NCI-H1694 (cell line): ENCODE results near the gene KLHDC3.
"Not testable (repeated sequence)": the region's sequence is repeated elsewhere in the genome, so short reads cannot be mapped to it uniquely, and the experiment has no call there.

Experiments used
- DNase-seq: peaks from one replicate; lab custom pipeline; 2025; lab: John Stamatoyannopoulos, UW

Gene KLHDC3

DNA sequence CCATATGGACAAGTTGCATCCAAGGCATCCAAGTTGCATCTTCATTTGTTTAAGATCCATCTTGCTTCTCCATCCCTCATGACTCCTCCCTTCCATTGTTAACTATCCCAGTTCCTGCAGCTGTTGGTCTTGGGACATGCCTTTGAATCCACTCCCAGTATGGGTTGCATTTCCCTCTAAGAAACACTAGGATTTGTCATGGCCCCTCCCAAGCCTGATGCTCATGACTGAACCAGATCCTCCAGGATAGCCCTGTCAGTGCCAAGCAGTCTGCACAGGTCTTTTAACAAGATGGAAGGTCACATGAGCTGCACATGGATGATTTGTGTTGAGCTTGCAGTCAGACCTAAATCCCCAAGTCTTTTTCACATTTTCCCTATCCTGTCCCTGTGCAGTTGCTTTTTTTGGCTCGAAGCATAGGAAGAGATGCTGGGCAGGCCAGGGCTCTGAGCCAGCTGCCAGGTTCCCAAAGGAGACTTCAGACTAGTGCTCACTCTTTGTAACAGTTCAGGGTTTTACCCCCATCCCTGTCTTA is 25.5 kb upstream of the KLHDC3 start:
- DNase-seq, result no peak

DNA sequence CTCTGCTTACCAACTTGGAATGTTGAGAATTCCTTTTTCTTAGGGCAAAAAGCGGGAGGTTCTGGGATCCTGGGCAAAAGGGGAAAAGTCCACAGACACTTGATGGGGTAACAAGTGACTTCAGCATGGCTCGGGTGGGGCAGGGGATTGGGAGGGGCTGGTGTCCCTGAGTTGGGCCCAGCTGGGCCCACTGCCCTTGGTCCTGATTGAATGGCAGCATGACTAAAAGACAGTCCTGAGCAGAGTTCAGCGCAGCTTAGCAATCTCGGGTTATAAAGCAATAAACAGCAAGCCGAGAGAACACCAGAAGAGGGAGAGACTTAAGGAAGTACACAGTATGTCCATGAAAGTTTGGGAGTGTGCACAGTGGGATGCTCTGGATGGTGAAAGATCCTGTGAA is 24.1 kb upstream of the KLHDC3 start:
- DNase-seq, result no peak

- no peak for DNase-seq
Measured at GRCh38 chr6:42993445-42993844, 20.6 kb upstream of the KLHDC3 start.

- no peak for DNase-seq
Measured at GRCh38 chr6:42996513-42996912, 17.5 kb upstream of the KLHDC3 start.

DNA sequence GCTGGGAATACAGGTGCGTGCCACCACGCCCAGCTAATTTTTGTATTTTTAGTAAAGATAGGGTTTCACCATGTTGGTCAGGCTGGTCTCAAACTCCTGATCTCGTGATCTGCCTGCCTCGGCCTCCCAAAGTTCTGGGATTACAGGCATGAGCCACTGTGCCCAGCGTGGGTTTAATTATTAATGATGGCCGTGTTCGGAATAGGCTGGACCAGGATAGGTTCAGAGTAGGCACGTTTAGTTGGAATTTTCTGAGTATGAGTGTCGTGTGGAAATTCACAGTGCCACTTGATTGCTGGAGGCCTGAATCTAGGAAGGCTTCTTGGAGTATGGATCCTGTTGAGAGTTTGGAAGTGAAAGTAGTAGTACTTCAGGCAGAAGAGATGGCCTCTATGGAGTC is 15.8 kb upstream of the KLHDC3 start:
- not testable (repeated sequence) for DNase-seq

GRCh38 chr6:43001843-43002242 is 12.2 kb upstream of the KLHDC3 start:
- DNase-seq, result no peak

GRCh38 chr6:43005844-43006243 is 8.2 kb upstream of the KLHDC3 start:
- DNase-seq, result no peak

DNA sequence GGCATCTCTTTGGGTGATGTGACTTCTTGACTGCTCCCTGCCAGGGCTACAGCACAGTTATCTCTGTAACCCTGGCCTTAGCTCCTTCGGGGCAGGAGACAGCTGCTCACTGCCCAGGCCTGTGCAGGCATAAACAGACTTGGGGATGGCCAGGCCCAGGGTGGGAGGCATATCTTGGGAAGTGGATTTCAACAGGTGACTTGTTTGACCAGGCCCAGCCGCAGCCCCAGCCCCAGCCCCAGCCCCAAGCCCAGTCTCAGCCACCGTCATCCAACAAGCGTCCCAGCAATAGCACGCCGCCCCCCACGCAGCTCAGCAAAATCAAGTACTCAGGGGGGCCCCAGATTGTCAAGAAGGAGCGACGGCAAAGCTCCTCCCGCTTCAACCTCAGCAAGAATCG is 7.8 kb upstream of the KLHDC3 start:
- DNase-seq, result no peak

GRCh38 chr6:43007126-43007525 is 6.9 kb upstream of the KLHDC3 start:
- no peak for DNase-seq

DNA sequence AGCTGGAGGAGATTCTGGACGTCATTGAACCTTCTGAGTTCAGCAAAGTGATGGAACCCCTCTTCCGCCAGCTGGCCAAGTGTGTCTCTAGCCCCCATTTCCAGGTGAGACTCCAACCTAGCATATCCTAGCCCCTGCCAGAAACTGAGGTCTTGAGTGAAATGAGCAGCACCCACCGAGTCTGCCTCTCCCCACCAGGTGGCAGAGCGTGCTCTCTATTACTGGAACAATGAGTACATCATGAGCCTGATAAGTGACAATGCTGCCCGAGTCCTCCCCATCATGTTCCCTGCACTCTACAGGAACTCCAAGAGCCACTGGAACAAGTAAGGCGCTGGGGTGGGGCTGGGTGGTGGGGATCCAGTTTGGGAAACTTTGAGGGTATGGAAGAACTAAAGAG is 4.9 kb upstream of the KLHDC3 start:
- DNase-seq, result peak; percentile 26

- DNase-seq, result no peak
Measured at GRCh38 chr6:43011207-43011606, 2.8 kb upstream of the KLHDC3 start.

DNA sequence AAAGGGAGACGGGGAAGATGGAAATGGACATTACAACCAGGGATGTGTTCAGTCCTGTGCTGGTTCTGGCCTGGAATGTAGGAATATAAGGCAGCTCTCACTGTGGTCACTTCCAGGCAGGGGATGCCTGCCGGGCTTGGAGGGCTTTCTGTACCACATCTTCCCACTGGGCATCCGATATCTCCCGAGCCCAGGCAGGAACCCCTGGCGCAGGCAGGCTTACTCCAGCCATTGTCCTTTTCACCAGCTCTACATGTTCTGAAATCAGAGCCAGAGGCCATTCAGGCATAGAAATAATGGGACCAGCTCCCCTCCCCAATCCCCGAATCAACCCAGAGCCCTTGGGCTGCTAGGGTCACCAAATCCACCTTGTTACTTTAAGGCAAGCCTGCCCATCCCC is 1.7 kb upstream of the KLHDC3 start:
- no peak for DNase-seq

DNA sequence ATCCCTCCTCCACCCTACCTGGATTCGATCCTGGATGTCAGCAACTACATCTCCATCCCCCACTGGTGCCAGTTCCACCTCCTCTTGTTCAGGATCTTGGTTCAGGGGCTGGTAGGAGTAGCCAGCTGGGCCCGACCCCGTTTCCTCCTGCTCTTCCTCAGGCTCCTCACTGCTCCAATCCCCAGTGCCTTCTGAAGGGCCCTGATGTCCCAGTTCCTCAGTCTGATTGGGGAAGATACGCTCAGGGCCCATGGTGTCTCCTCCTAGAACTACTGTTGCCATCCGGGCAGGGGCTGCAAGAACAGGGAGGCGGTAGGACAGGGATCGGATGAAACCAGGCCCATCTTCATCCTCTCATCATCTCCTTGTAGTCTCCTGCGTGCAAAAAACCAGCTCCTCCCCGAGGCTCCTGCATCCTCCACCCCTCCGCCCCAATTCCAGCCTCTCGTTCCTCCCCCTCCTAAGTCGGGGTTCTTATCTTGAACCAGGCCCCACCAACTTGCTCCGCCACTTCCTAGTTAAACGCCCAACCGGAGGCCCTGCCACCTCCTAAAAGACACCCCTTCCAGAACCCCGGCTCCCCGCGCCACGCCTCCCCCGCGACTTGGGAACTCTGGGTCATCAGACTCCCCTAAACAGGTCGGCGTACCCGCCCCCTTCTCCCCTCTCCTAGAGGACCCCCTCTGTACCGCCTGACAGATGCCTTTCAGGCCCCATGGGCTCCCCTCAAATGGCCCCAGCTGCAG is 779 bp upstream of the KLHDC3 start:
- no peak for DNase-seq

- DNase-seq, result no peak
Measured at GRCh38 chr6:43014434-43014909, 423 bp downstream of the KLHDC3 start.

- no peak for DNase-seq
Measured at GRCh38 chr6:43016176-43016942, 2.3 kb downstream of the KLHDC3 start.

- DNase-seq, result no peak
Measured at GRCh38 chr6:43016943-43017334, 2.9 kb downstream of the KLHDC3 start.

GRCh38 chr6:43019152-43019551 is 5.1 kb downstream of the KLHDC3 start:
- DNase-seq, result no peak

- no peak for DNase-seq
Measured at GRCh38 chr6:43020052-43020705, 6.1 kb downstream of the KLHDC3 start.

- no peak for DNase-seq
Measured at GRCh38 chr6:43020847-43021246, 6.8 kb downstream of the KLHDC3 start.

DNA sequence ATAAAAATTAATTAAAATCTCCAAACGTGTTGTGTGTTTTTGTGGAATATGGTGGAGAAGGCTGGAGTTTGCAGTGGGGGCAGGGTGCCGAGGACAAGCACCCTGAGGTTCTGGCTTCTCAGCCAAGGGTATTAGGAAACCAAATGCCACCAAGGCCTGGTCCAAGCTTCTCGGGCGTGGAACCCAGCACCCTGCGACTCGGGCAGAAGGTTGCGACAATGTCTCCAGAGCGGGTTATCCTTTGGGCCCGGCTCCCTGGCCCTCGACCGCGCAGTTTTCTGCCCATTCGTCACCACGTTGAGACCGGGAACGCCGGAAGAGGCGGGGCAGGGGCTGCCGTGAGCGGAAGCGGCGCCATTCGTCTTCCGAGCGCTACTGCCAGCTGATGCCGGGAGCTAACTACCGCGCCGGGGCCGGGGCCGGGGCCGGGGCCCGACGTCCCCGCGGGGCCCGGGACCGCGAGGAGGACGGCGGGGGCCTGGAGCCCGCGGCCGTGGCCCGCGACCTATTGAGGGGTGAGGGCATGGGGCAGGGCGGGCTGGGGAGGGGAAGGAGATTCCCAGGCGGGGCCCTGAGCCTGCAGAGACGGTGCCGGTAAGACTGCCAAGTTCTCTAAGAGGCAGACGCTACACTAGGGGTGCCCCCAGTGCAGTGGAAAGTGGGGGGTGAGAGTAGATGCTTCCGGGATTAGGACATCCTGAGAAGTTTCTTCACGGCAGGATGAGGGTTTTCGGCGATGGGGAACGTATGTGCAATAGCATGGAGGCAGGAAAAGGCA is 7.4 kb downstream of the KLHDC3 start, which contains the start of gene RRP36:
Gene RRP36 (plus strand): TSS at position 354 of the 778 bp plus-strand sequence. CDS start 32 bp downstream, at position 386.
- DNase-seq, result peak; percentile 30

- DNase-seq, result no peak
Measured at GRCh38 chr6:43024436-43024835, 10.4 kb downstream of the KLHDC3 start.

DNA sequence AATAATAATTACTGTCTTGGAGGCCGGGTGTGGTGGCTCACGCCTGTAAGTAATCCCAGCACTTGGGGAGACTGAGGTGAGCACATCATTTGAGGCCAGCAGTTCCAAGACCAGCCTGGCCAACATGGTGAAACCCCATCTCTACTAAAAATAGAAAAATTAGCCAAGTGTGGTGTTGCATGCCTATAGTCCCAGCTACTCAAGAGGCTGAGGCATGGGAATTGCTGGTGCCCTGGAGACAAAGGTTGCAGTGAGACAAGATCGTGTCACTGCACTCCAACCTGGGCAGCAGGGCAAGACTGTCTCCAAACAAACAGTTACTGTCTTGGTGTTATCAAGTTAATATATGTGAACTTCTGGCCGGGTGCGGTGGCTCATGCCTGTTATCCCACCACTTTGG is 12.3 kb downstream of the KLHDC3 start:
- no peak for DNase-seq
